GM12878 (cell line): ENCODE measurements around the gene PLA2G4A. TPM values are rescaled to one million over a fixed set of nuclear protein-coding genes. Genes with fewer than 3 reads are reported as not detected.

Experiments
- ATAC-seq: fragments of 200-7000 bp; cut with Tn5 transposase; 3 replicates; pipeline ENCODE4 v1.9.1; 2020; ENCODE audit warnings: mild to moderate bottlenecking, moderate library complexity
- BruUV-seq: library from RNA; stranded (reverse); fragments of 400-500 nt; replicated peaks from 2 replicates; lab custom pipeline; 2021; lab: Mats Ljungman, UMichigan
- CTCF ChIA-PET: fragments of 300-600 bp; sonication (Branson Sonifier 250); formaldehyde crosslinking; extraction: SDS; loops from one replicate; lab custom pipeline; 2021; ENCODE audit warnings: inconsistent platforms; lab: Yijun Ruan, JAX
- POLR2A ChIA-PET: fragments of 350-600 bp; formaldehyde crosslinking; extraction: SDS; loops from one replicate; lab custom pipeline; 2021; ENCODE audit warnings: inconsistent platforms; lab: Charles Lee
- RAD21 ChIA-PET: fragments of 300-600 bp; sonication (Branson Sonifier 250); formaldehyde crosslinking; loops from one replicate; lab custom pipeline; 2023; ENCODE audit warnings: antibody characterized with exemption; ENCODE audit not compliant: unreplicated experiment; lab: Charles Lee
- SMC1A ChIA-PET: fragments of 300-600 bp; sonication (Branson Sonifier 250); formaldehyde crosslinking; loops from one replicate; lab custom pipeline; 2023; ENCODE audit not compliant: unreplicated experiment, uncharacterized antibody; lab: Charles Lee
- DNase-seq: peaks from one replicate; pipeline ENCODE4 v3.0.0-alpha.2; 2011; ENCODE audit warnings: low read depth, low spot score
- FAIRE-seq: peaks from 3 replicates; lab custom pipeline; 2011; peaks lifted over from hg19 to GRCh38; lab: Jason Lieb, UNC
- H2AFZ ChIP-seq: 2 replicates; pipeline ENCODE4 v1.6.0; 2011; ENCODE audit warnings: low read depth, low read length, control low read depth; ENCODE audit not compliant: control insufficient read depth
- H3K27ac ChIP-seq: 2 replicates; pipeline ENCODE4 v1.5.1; 2011; ENCODE audit warnings: control low read depth; ENCODE audit not compliant: control insufficient read depth, insufficient read depth
- H3K27me3 ChIP-seq, 2 experiments: replicated peaks in 1 of 2; 2 replicates each; pipeline versions ENCODE4 v1.6.0 to v1.6.1; 2011; ENCODE audit warnings: low read length in 1 of 2; ENCODE audit not compliant: control insufficient read depth in 2 of 2, insufficient read depth in 2 of 2
- H3K36me3 ChIP-seq, 2 experiments: 2 replicates each; pipeline ENCODE4 v1.5.1; 2011; ENCODE audit warnings: low read length in 1 of 2; ENCODE audit not compliant: control insufficient read depth in 2 of 2, insufficient read depth in 2 of 2
- H3K4me1 ChIP-seq: 2 replicates; pipeline ENCODE4 v1.6.1; 2011; ENCODE audit warnings: mild to moderate bottlenecking, low read length, moderate library complexity, mixed read lengths; ENCODE audit not compliant: control insufficient read depth, insufficient read depth
- H3K4me2 ChIP-seq: 2 replicates; pipeline ENCODE4 v1.6.0; 2011; ENCODE audit warnings: control low read depth; ENCODE audit not compliant: control insufficient read depth, insufficient read depth
- H3K4me3 ChIP-seq: fragments of 200-600 bp; sonication (generic); 2 replicates; pipeline ENCODE4 v1.5.1; 2016
- H3K79me2 ChIP-seq: 2 replicates; pipeline ENCODE4 v1.6.0; 2011; ENCODE audit warnings: low read length; ENCODE audit not compliant: control insufficient read depth, insufficient read depth
- H3K9ac ChIP-seq: 2 replicates; pipeline ENCODE4 v1.8.0; 2011; ENCODE audit warnings: low read length, control low read depth, mixed read lengths; ENCODE audit not compliant: control insufficient read depth, insufficient read depth
- H3K9me3 ChIP-seq: replicated peaks from 3 replicates; pipeline ENCODE4 v1.5.1; 2011; ENCODE audit warnings: mild to moderate bottlenecking, low read length; ENCODE audit not compliant: control insufficient read depth, insufficient read depth
- H4K20me1 ChIP-seq: 2 replicates; pipeline ENCODE4 v1.6.0; 2011; ENCODE audit not compliant: control insufficient read depth, insufficient read depth
- BMI1 ChIP-seq: fragments of 450-650 bp; IDR thresholded peaks from 2 replicates; pipeline ENCODE4 v1.6.1; 2016; ENCODE audit warnings: mild to moderate bottlenecking, moderate library complexity, borderline replicate concordance
- HDAC2 ChIP-seq: fragments of 200-600 bp; sonication (generic); IDR thresholded peaks from 2 replicates; pipeline ENCODE4 v1.6.1; 2017
- IKZF2 ChIP-seq, 2 experiments: fragments of 450-650 bp; IDR thresholded peaks; 2 replicates each; pipeline ENCODE4 v1.6.1; 2017; ENCODE audit warnings: mild to moderate bottlenecking in 2 of 2, moderate library complexity in 2 of 2
- JUNB ChIP-seq: IDR thresholded peaks from 2 replicates; pipeline ENCODE4 v1.6.1; 2016; ENCODE audit warnings: antibody characterized with exemption, mild to moderate bottlenecking
- MXI1 ChIP-seq: fragments of 150-350 bp; IDR thresholded peaks from 2 replicates; pipeline ENCODE4 v1.6.1; 2011; ENCODE audit warnings: low read depth, mild to moderate bottlenecking, inconsistent platforms, low read length, improper control_type of control experiment
- SREBF1 ChIP-seq: IDR thresholded peaks from 2 replicates; pipeline ENCODE4 v1.6.1; 2012; ENCODE audit warnings: mild to moderate bottlenecking, low read length
- TCF7 ChIP-seq: IDR thresholded peaks from 2 replicates; pipeline ENCODE4 v1.6.1; 2014; ENCODE audit warnings: antibody characterized with exemption, borderline replicate concordance
- ZNF687 ChIP-seq: fragments of 450-650 bp; IDR thresholded peaks from 2 replicates; pipeline ENCODE4 v1.6.1; 2017; ENCODE audit warnings: mild to moderate bottlenecking, moderate library complexity
- WGBS: methylation state at CpG from one replicate; pipeline ENCODE4 v1.1.6; 2016; ENCODE audit warnings: low lambda C conversion rate; ENCODE audit not compliant: insufficient replicate concordance, insufficient coverage; ENCODE audit errors: missing lambda C conversion rate; 5-methylcytosine and 5-hydroxymethylcytosine counted together
- in situ Hi-C: fragments of 300-500 bp; cut with MboI; formaldehyde crosslinking; loops from 9 replicates; pipeline ENCODE4 v1.14.3; 2018; ENCODE audit warnings: mixed read lengths
- intact Hi-C: fragments of 100-400 bp; cut with micrococcal nuclease; formaldehyde crosslinking; loops from one replicate; pipeline ENCODE4 v1.14.2; 2022; ENCODE audit not compliant: unreplicated experiment
- polyA plus RNA-seq, 11 experiments: library from polyadenylated mRNA; depleted of rRNA in 4 of 11; unstranded in 6 of 11; stranded (reverse) in 5 of 11; fragments of >200 nt; fragmentation: Nextera tagmentation in 4 of 11; fragmentation: Illumina TruSeq in 1 of 11; extraction: Ambion mirVana in 4 of 11; extraction: Trizol in 1 of 11; gene quantifications; 1 replicate in 1 of 11; 2 replicates in 10 of 11; pipeline versions ENCODE4 v1.2.1 to v1.2.3, GENCODE V29; 2011 to 2016; ENCODE audit warnings: inconsistent platforms in 2 of 11, missing spikeins in 2 of 11, low read depth in 1 of 11
- total RNA-seq, 4 experiments: library from RNA; depleted of rRNA in 3 of 4; stranded (reverse); fragments of >200 nt in 3 of 4; fragmentation: Illumina TruSeq in 1 of 4; extraction: Trizol in 1 of 4; gene quantifications; 2 replicates each; pipeline versions ENCODE4 v1.2.1 to v1.2.3, GENCODE V29; 2013 to 2021
- TF ChIP-seq, protein P1 (sequence below): IDR thresholded peaks from 2 replicates; pipeline ENCODE4 v1.6.1; 2012; ENCODE audit warnings: low read depth, low read length, improper control_type of control experiment
- TF ChIP-seq, protein P2 (sequence below): IDR thresholded peaks from 2 replicates; pipeline ENCODE4 v1.6.1; 2011; ENCODE audit warnings: borderline replicate concordance, low read depth, mild to moderate bottlenecking, moderate library complexity, low read length; ENCODE audit not compliant: insufficient read depth, poor library complexity, severe bottlenecking

Gene PLA2G4A
- total and polyA plus RNA-seq, 10 of the 15 experiments (the other 5 are each of a cell fraction or from before 2014, with no cell fraction given) = 0.70 to 3.3 (median 1.5) TPM; not detected in 1

GRCh38 chr1:186923486-186923885 is 94.7 kb downstream of the PLA2G4A start:
- H3K9me3 ChIP-seq = no peaks in the 10 kb centered on the region; the same call in 2 of the 3 replicates
- no peaks in the 10 kb centered on the region for H3K4me1 ChIP-seq
- ChIA-PET CTCF (no interaction called here), RAD21 (no interaction called here), SMC1A (no interaction called here), POLR2A (no interaction called here)
- in situ Hi-C loops = no loop called here
- no peaks in the 10 kb centered on the region for H3K36me3 ChIP-seq
- no peak overlapping the region for H2AFZ ChIP-seq
- DNase-seq = no peak
- no peak overlapping the region for H3K4me2 ChIP-seq
- no peaks in the 10 kb centered on the region for H3K27me3 ChIP-seq
- no peak overlapping the region for H3K27ac ChIP-seq
- no peaks in the 10 kb centered on the region for H4K20me1 ChIP-seq
- no TSS peak for BruUV-seq
- no peaks in the 10 kb centered on the region for H3K79me2 ChIP-seq
- no peak overlapping the region for H3K9ac ChIP-seq
- intact Hi-C loops = no loop called here
- ATAC-seq = no peak
- H3K4me3 ChIP-seq = no peak overlapping the region
- TF ChIP-seq, protein P1, sequence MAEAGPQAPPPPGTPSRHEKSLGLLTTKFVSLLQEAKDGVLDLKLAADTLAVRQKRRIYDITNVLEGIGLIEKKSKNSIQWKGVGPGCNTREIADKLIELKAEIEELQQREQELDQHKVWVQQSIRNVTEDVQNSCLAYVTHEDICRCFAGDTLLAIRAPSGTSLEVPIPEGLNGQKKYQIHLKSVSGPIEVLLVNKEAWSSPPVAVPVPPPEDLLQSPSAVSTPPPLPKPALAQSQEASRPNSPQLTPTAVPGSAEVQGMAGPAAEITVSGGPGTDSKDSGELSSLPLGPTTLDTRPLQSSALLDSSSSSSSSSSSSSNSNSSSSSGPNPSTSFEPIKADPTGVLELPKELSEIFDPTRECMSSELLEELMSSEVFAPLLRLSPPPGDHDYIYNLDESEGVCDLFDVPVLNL = no peak
- TF ChIP-seq HDAC2 (no peak), BMI1 (no peak)
- no peak for FAIRE-seq
- 4% methylated on average over 2 of the region's 2 CpGs for WGBS

- Histone ChIP-seq H4K20me1 (no peaks in the 10 kb centered on the region), H3K36me3 (no peaks in the 10 kb centered on the region), H2AFZ (no peak overlapping the region), H3K27me3 (no peaks in the 10 kb centered on the region), H3K27ac (no peak overlapping the region), H3K9ac (no peak overlapping the region), H3K4me3 (no peak overlapping the region), H3K9me3 (no peaks in the 10 kb centered on the region; the same call in 2 of the 3 replicates), H3K4me1 (no peaks in the 10 kb centered on the region), H3K79me2 (no peaks in the 10 kb centered on the region), H3K4me2 (no peak overlapping the region)
- ATAC-seq = no peak
- 55% methylated on average over 3 of the region's 3 CpGs for WGBS
- TF ChIP-seq ZNF687 (no peak), SREBF1 (no peak), TCF7 (no peak), MXI1 (no peak), IKZF2 (IDR thresholded peaks at IDR 0.05) (no peak), JUNB (no peak)
- TF ChIP-seq, protein P2, sequence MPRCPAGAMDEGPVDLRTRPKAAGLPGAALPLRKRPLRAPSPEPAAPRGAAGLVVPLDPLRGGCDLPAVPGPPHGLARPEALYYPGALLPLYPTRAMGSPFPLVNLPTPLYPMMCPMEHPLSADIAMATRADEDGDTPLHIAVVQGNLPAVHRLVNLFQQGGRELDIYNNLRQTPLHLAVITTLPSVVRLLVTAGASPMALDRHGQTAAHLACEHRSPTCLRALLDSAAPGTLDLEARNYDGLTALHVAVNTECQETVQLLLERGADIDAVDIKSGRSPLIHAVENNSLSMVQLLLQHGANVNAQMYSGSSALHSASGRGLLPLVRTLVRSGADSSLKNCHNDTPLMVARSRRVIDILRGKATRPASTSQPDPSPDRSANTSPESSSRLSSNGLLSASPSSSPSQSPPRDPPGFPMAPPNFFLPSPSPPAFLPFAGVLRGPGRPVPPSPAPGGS = no peak
- RAD21 ChIA-PET = no interaction called here
- in situ Hi-C loops = no loop called here
- no peak for FAIRE-seq
- intact Hi-C loops = no loop called here
- BruUV-seq = no TSS peak
- SMC1A ChIA-PET = no interaction called here
- POLR2A ChIA-PET = no interaction called here
- CTCF ChIA-PET = no interaction called here
- DNase-seq = no peak
Measured at GRCh38 chr1:186925881-186926669, 97.3 kb downstream of the PLA2G4A start.
